Neuronal stem cell (in vitro differentiated cells): ENCODE results near the gene RP2.

Experiments
- DNase-seq: peaks from one replicate; pipeline ENCODE4 v3.0.0-alpha.2; 2013; ENCODE audit warnings: low spot score
- H2AFZ ChIP-seq: one replicate; pipeline ENCODE4 v1.6.1; 2013; ENCODE audit warnings: mild to moderate bottlenecking, low read length, inconsistent platforms
- H2AK5ac ChIP-seq: 2 replicates; pipeline ENCODE4 v1.6.1; 2013; ENCODE audit warnings: low read depth, mild to moderate bottlenecking, inconsistent platforms, low read length, moderate library complexity, mixed read lengths
- H2BK120ac ChIP-seq: 2 replicates; pipeline ENCODE4 v1.6.1; 2013; ENCODE audit warnings: low read depth, mild to moderate bottlenecking, inconsistent platforms, low read length, moderate library complexity, mixed read lengths
- H2BK12ac ChIP-seq: one replicate; pipeline ENCODE4 v1.6.1; 2013; ENCODE audit warnings: low read length, inconsistent platforms
- H2BK15ac ChIP-seq: 2 replicates; pipeline ENCODE4 v1.6.1; 2013; ENCODE audit warnings: mild to moderate bottlenecking, low read length, inconsistent platforms, mixed read lengths
- H2BK5ac ChIP-seq: one replicate; pipeline ENCODE4 v1.6.1; 2013; ENCODE audit warnings: inconsistent platforms, mild to moderate bottlenecking, low read length, moderate library complexity
- H3K14ac ChIP-seq: one replicate; pipeline ENCODE4 v1.6.1; 2013; ENCODE audit warnings: low read length, inconsistent platforms
- H3K18ac ChIP-seq: 2 replicates; pipeline ENCODE4 v1.6.1; 2013; ENCODE audit warnings: low read length, inconsistent platforms
- H3K23ac ChIP-seq: 2 replicates; pipeline ENCODE4 v1.6.1; 2013; ENCODE audit warnings: low read depth, mild to moderate bottlenecking, mixed read lengths, low read length, inconsistent platforms; ENCODE audit not compliant: poor library complexity
- H3K27ac ChIP-seq: replicated peaks from 3 replicates; pipeline ENCODE4 v1.5.1; 2013; ENCODE audit warnings: low read length, inconsistent platforms
- H3K27me3 ChIP-seq, 3 experiments: 2 replicates each; pipeline ENCODE4 v1.6.1; 2013; ENCODE audit warnings: low read length in 3 of 3, mild to moderate bottlenecking in 2 of 3, inconsistent platforms in 1 of 3, low read depth in 1 of 3, mixed read lengths in 1 of 3, moderate library complexity in 1 of 3; ENCODE audit not compliant: control insufficient read depth in 3 of 3, insufficient read depth in 3 of 3
- H3K36me3 ChIP-seq, 2 donors: replicated peaks in 1 of 2; 2 replicates each; pipeline ENCODE4 v1.6.1; 2013; ENCODE audit warnings: low read length in 2 of 2; ENCODE audit not compliant: control insufficient read depth in 2 of 2, insufficient read depth in 2 of 2
- H3K4ac ChIP-seq: 2 replicates; pipeline ENCODE4 v1.6.1; 2013; ENCODE audit warnings: inconsistent platforms, mild to moderate bottlenecking, low read length, moderate library complexity
- H3K4me1 ChIP-seq, 2 donors: 1 replicate in 1 of 2; 2 replicates in 1 of 2; pipeline ENCODE4 v1.6.1; 2013; ENCODE audit warnings: low read length in 2 of 2, low read depth in 1 of 2; ENCODE audit not compliant: control insufficient read depth in 2 of 2, insufficient read depth in 1 of 2
- H3K4me2 ChIP-seq: one replicate; pipeline ENCODE4 v1.6.1; 2013; ENCODE audit warnings: mild to moderate bottlenecking, low read length, inconsistent platforms; ENCODE audit not compliant: insufficient read depth, poor library complexity, severe bottlenecking
- H3K4me3 ChIP-seq, 2 donors: 2 replicates each; pipeline ENCODE4 v1.5.1; 2013; ENCODE audit warnings: low read length in 2 of 2, mild to moderate bottlenecking in 2 of 2, inconsistent platforms in 1 of 2, moderate library complexity in 1 of 2
- H3K79me1 ChIP-seq: one replicate; pipeline ENCODE4 v1.6.1; 2013; ENCODE audit warnings: low read depth, mild to moderate bottlenecking, inconsistent platforms, low read length, moderate library complexity
- H3K9ac ChIP-seq: one replicate; pipeline ENCODE4 v1.6.1; 2013; ENCODE audit warnings: mild to moderate bottlenecking, low read depth, low read length, inconsistent platforms; ENCODE audit not compliant: poor library complexity
- H3K9me3 ChIP-seq, 2 donors: replicated peaks in 1 of 2; 2 replicates each; pipeline versions ENCODE3 to v1.6.1; 2013; ENCODE audit warnings: low read length in 2 of 2, mild to moderate bottlenecking in 2 of 2, inconsistent platforms in 1 of 2, low read depth in 1 of 2, mixed read lengths in 1 of 2, moderate library complexity in 1 of 2; ENCODE audit not compliant: control insufficient read depth in 2 of 2, insufficient read depth in 1 of 2
- H4K8ac ChIP-seq: one replicate; pipeline ENCODE4 v1.6.1; 2013; ENCODE audit warnings: low read depth, mild to moderate bottlenecking, inconsistent platforms, low read length, moderate library complexity
- H4K91ac ChIP-seq: one replicate; pipeline ENCODE4 v1.6.1; 2013; ENCODE audit warnings: low read length, low read depth, mild to moderate bottlenecking, inconsistent platforms; ENCODE audit not compliant: poor library complexity
- WGBS, 2 donors: extraction: QIAGEN DNeasy Blood & Tissue Kit; methylation state at CpG; one replicate each; pipeline ENCODE4 v1.1.7; 2013; ENCODE audit warnings: missing lambda C conversion rate in 2 of 2, mixed read lengths in 1 of 2; ENCODE audit not compliant: insufficient read length in 2 of 2, insufficient replicate concordance in 1 of 2; ENCODE audit errors: extremely low coverage in 2 of 2; 5-methylcytosine and 5-hydroxymethylcytosine counted together

Gene RP2

DNA sequence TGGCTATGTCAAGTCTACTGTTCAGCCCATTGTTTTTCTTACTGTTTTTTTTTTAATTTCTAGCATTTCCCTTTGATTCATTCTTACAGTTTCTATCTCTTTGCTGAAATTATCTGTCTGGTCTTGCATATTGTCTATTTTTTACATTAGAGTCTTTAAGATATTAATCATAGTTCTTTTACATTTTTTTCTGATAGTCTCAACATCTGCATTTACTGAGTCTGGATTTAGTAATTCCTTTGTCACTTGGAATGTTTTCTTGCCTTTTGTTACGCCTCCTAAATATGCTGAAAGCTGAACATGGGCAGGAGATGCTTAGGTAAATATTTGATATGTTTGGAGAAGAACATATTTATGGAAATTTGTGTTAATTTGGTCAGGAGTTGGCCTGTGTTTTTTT is 85.8 kb downstream of the RP2 start:
- H3K4me1 ChIP-seq = no peaks in the 10 kb centered on the region
- no CpG with 5 or more reads among the region's 1 CpG for WGBS, 2 donors
- no peak overlapping the region for H2BK12ac ChIP-seq
- no peak overlapping the region for H2BK15ac ChIP-seq
- H2BK5ac ChIP-seq = no peak overlapping the region
- H3K9ac ChIP-seq = no peak overlapping the region
- H3K23ac ChIP-seq = no peak overlapping the region
- no peak overlapping the region for H2BK120ac ChIP-seq
- H3K79me1 ChIP-seq = peaks cover 3% of the 10 kb centered on the region
- H2AFZ ChIP-seq = no peak overlapping the region
- no peak overlapping the region for H2AK5ac ChIP-seq
- no peak overlapping the region for H3K14ac ChIP-seq
- no peak overlapping the region for H3K4me2 ChIP-seq
- H3K27ac ChIP-seq = no peak overlapping the region
- no peaks in the 10 kb centered on the region for H3K27me3 ChIP-seq
- H3K36me3 ChIP-seq = no peaks in the 10 kb centered on the region
- no peak overlapping the region for H4K8ac ChIP-seq
- H3K18ac ChIP-seq = no peak overlapping the region
- H4K91ac ChIP-seq = no peak overlapping the region
- H3K4ac ChIP-seq = no peak overlapping the region
- peaks cover 0 to 17% of the 10 kb centered on the region in 2 donors for H3K9me3 ChIP-seq
- DNase-seq = no peak
- no peak overlapping the region for H3K4me3 ChIP-seq

DNA sequence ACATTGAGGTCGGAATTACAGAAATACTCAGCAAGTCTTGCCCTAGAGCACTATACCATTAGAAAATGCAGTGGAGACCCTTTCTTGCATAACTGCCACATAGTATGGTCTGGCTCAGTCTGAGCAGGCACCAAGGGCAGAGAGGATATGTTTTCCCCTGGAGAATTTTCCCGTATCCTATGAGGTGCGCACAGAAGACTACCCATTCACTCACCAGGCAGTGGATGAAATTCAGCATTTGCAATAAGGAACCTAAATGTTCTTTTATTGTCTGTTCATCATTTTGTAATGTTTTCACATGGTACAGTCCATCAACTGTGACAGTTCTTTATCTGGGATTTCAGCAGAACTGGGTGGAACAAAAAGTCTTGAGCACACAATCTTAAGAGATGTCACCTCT is 90.9 kb downstream of the RP2 start:
- Histone ChIP-seq H3K27ac (no peak overlapping the region), H3K36me3 (peaks cover 0 to 6% of the 10 kb centered on the region in 2 donors), H3K14ac (no peak overlapping the region), H4K8ac (no peak overlapping the region), H2AFZ (no peak overlapping the region), H2BK15ac (no peak overlapping the region), H2AK5ac (no peak overlapping the region), H3K27me3 (peaks cover 0 to 5% (median 0%) of the 10 kb centered on the region in 3 experiments), H3K9ac (no peak overlapping the region), H4K91ac (no peak overlapping the region), H3K4me3 (no peak overlapping the region), H3K18ac (no peak overlapping the region), H3K23ac (no peak overlapping the region), H3K4me2 (no peak overlapping the region), H2BK5ac (no peak overlapping the region), H3K4me1 (no peaks in the 10 kb centered on the region), H2BK120ac (no peak overlapping the region), H3K4ac (no peak overlapping the region), H3K79me1 (peaks cover 2% of the 10 kb centered on the region), H2BK12ac (no peak overlapping the region), H3K9me3 (no peaks in the 10 kb centered on the region)
- no peak for DNase-seq
- no CpG with 5 or more reads among the region's 3 CpGs for WGBS, 2 donors

DNA sequence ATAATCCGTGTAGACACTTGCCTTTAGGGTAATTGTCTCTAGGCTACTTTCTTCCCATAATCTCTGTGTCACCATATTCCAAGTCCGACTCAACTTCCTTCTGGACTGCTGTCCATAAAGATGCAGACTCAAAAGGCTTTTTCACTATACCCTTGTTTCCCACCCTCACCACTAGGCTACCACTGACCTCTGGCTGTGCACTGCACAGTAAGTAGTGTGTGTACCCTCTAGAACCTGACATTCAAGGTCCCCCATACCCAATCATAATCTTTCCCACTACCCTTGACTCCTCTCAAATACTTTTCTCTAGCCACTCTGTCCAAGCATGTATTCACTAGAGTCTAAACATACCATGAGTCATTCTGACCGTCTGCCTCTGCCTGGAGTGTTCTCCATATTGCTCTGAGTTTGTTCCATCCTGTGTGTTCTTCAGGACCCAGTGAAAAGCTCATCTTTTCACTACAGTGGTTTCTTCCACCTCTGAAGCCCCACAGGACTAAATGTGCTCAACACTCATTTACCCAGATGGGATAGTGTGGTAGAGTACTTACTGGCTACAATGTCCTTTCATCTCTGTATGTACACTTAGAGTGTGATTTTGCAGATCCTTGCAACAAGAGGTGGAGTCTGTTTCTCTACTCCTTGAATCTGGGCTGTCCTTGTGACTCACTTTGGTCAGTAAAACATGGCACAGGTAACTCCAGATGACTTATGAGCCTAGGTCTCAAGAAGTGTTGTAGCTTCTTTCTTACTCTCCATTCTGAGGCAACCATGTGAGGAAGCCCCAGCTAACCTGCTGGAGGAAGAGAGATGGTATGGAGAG is 92.8 kb downstream of the RP2 start:
- peaks cover 0 to 6% of the 10 kb centered on the region in 2 donors for H3K36me3 ChIP-seq
- DNase-seq = no peak
- no peak overlapping the region for H2BK120ac ChIP-seq

More for the DNA sequence above, 92.8 kb downstream of the RP2 start:
- Histone ChIP-seq H3K4me3 (no peak overlapping the region), H3K23ac (no peak overlapping the region), H3K27me3 (peaks cover 0 to 5% (median 0%) of the 10 kb centered on the region in 3 experiments), H3K9ac (no peak overlapping the region), H3K9me3 (no peaks in the 10 kb centered on the region), H4K91ac (no peak overlapping the region), H2BK5ac (no peak overlapping the region), H4K8ac (no peak overlapping the region), H2BK12ac (no peak overlapping the region), H2AK5ac (no peak overlapping the region), H2BK15ac (no peak overlapping the region), H2AFZ (no peak overlapping the region), H3K4me1 (no peaks in the 10 kb centered on the region), H3K79me1 (no peaks in the 10 kb centered on the region), H3K14ac (no peak overlapping the region), H3K4ac (no peak overlapping the region), H3K27ac (no peak overlapping the region), H3K4me2 (no peak overlapping the region), H3K18ac (no peak overlapping the region)
- WGBS, 2 donors = no CpG with 5 or more reads among the region's 3 CpGs
